DMS 273 treated with DMSO at 0.1 percent for 48 hours (cell line): Measurements from ENCODE around the gene CSF2.

Experiments
- DNase-seq: peaks from one replicate; lab custom pipeline; 2025; lab: John Stamatoyannopoulos, UW

CSF2 gene

GRCh38 chr5:132067941-132068808 lies 5.4 kb upstream of the CSF2 start:
- DNase-seq, result no peak

GRCh38 chr5:132069561-132069960 lies 4.0 kb upstream of the CSF2 start:
- no peak for DNase-seq

- no peak for DNase-seq
Measured at GRCh38 chr5:132069994-132070393, 3.6 kb upstream of the CSF2 start.

GRCh38 chr5:132070460-132071337 lies 2.9 kb upstream of the CSF2 start:
- no peak for DNase-seq

- DNase-seq, result no peak
Measured at GRCh38 chr5:132071338-132071707, 2.3 kb upstream of the CSF2 start.

GRCh38 chr5:132072070-132072469 lies 1.5 kb upstream of the CSF2 start:
- no peak for DNase-seq

- DNase-seq, result no peak
Measured at GRCh38 chr5:132072528-132072927, 1.1 kb upstream of the CSF2 start.

- no peak for DNase-seq
Measured at GRCh38 chr5:132074091-132074771, 642 bp downstream of the CSF2 start.

- DNase-seq, result no peak
Measured at GRCh38 chr5:132074772-132075718, 1.5 kb downstream of the CSF2 start.

- no peak for DNase-seq
Measured at GRCh38 chr5:132075719-132076077, 2.1 kb downstream of the CSF2 start.

GRCh38 chr5:132076202-132076830 lies 2.7 kb downstream of the CSF2 start:
- no peak for DNase-seq

GRCh38 chr5:132076983-132077382 lies 3.4 kb downstream of the CSF2 start:
- DNase-seq, result no peak

GRCh38 chr5:132079081-132079480 lies 5.5 kb downstream of the CSF2 start:
- no peak for DNase-seq

GRCh38 chr5:132079619-132080018 lies 6.0 kb downstream of the CSF2 start:
- no peak for DNase-seq

GRCh38 chr5:132080595-132080994 lies 7.0 kb downstream of the CSF2 start:
- no peak for DNase-seq

- DNase-seq, result no peak
Measured at GRCh38 chr5:132081458-132081857, 7.9 kb downstream of the CSF2 start.

- DNase-seq, result no peak
Measured at GRCh38 chr5:132082329-132083023, 8.9 kb downstream of the CSF2 start.

- DNase-seq, result no peak
Measured at GRCh38 chr5:132083071-132083678, 9.6 kb downstream of the CSF2 start.

- DNase-seq, result no peak
Measured at GRCh38 chr5:132085686-132086085, 12.1 kb downstream of the CSF2 start.

- DNase-seq, result peak; percentile 92
Measured at GRCh38 chr5:132086277-132086794, 12.7 kb downstream of the CSF2 start.
